LNCaP clone FGC (cell line): ENCODE data around the gene PPIL4.
"Not testable (repeated sequence)": the region's sequence is repeated elsewhere in the genome, so short reads cannot be mapped to it uniquely, and the experiment has no call there.

Experiments
- DNase-seq: peaks from one replicate; pipeline ENCODE4 v3.0.0-alpha.2; 2011; ENCODE audit warnings: low read depth
- H3K4me3 ChIP-seq: 2 replicates; pipeline ENCODE4 v1.5.1; 2011; ENCODE audit warnings: mild to moderate bottlenecking, low read depth, low read length, control low read depth
- TF ChIP-seq, protein P1 (sequence below): IDR thresholded peaks from 2 replicates; pipeline ENCODE4 v1.5.1; 2012; ENCODE audit warnings: mild to moderate bottlenecking; ENCODE audit not compliant: control insufficient read depth, insufficient read depth; ENCODE audit errors: extremely low read depth

Gene PPIL4

DNA sequence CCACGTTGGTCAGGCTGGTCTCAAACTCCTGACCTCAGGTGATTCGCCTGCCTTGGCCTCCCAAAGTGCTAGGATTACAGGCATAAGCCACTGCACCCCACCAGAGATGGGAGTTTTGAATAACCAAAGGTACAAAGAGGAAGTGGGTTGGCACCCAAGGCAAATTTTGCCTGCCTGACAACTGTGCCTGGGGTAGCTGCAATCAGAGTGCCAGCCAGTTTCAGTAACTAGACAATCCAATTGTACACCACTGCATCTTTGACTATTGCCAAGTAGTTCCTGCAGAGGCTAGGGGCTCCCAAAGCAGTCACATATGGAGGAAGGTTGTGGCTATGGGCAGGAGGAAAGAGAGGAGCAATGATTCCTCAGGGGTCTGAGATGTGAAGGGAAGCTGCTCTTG lies 77.7 kb downstream of the PPIL4 start:
- no peak overlapping the region for H3K4me3 ChIP-seq
- TF ChIP-seq, protein P1, sequence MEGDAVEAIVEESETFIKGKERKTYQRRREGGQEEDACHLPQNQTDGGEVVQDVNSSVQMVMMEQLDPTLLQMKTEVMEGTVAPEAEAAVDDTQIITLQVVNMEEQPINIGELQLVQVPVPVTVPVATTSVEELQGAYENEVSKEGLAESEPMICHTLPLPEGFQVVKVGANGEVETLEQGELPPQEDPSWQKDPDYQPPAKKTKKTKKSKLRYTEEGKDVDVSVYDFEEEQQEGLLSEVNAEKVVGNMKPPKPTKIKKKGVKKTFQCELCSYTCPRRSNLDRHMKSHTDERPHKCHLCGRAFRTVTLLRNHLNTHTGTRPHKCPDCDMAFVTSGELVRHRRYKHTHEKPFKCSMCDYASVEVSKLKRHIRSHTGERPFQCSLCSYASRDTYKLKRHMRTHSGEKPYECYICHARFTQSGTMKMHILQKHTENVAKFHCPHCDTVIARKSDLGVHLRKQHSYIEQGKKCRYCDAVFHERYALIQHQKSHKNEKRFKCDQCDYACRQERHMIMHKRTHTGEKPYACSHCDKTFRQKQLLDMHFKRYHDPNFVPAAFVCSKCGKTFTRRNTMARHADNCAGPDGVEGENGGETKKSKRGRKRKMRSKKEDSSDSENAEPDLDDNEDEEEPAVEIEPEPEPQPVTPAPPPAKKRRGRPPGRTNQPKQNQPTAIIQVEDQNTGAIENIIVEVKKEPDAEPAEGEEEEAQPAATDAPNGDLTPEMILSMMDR, result no peak
- DNase-seq, result no peak

DNA sequence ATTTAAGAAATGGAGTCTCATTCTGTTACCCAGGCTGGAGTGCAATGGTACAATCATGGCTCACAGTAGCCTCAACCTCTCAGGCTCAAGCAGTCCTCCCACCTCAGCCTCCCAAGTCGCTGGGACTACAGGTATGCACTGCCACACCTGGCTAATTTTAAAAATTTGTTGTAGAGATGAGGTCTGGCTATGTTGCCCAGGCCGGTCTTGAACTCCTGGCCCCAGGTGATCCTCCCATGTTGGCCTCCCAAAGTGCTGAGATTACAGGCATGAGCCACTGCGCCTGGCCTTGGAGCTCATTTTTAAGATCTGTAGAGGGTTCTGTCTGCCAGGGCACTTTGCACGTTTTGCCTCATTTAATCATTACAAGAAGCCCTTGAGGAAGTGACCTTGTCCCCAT lies 78.6 kb downstream of the PPIL4 start:
- no peak overlapping the region for H3K4me3 ChIP-seq
- TF ChIP-seq, protein P1, result no peak
- DNase-seq, result no peak

DNA sequence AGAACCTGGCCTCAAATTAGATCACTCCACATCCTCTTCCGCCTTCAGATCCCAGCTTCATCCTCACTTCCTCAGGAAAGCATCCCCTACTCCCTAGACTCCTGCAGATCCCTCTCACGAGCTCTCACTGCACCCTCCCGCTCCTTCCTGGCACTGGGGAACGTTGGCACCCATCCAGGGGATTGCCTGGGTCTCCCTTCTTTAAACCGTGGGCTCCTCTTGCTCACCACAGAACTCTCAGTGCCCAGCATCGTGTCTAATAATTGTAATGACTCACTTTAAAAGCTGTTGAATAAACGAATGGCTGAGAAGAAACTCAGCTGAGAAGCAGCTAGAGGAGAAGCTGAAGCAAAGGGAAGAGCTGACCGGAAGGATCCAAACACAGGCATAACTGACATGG lies 81.4 kb downstream of the PPIL4 start:
- no peak overlapping the region for H3K4me3 ChIP-seq
- TF ChIP-seq, protein P1, result no peak
- no peak for DNase-seq

DNA sequence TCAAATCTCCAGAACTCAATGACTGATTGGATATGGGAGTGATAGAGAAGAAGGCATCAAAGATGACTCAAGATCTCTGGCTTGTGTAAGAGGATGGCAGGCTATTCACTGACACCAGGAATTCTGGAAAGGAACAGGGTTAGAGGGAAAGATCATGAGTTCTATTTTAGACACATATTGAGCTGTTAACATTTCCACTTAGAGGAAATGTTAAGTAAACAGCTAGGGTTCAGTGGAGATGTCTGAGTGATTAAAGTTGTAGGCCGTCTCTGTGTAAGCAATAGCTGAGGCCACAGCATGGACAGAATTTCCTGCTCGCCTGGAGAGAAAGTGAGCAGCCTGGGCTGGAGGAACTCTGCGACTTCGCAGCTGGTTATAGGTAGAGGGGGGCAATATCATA lies 82.1 kb downstream of the PPIL4 start:
- H3K4me3 ChIP-seq, result no peak overlapping the region
- TF ChIP-seq, protein P1, result no peak
- DNase-seq, result no peak

DNA sequence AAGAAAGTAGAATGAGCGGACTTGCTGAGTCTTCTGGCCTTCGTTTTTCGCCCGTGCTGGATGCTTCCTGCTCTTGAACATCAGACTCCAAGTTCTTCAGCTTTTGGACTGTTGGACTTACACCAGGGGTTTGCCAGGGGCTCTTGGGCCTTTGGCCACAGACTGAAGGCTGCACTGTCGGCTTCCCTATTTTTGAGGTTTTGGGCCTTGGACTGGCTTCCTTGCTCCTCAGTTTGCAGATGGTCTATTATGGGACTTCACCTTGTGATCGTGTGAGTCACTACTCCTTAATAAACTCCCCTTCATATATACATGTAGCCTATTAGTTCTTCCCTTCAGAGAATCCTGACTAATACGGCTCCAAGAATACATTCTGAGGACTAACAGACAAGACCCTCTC lies 83.1 kb downstream of the PPIL4 start:
- not testable (repeated sequence) for H3K4me3 ChIP-seq, DNase-seq

DNA sequence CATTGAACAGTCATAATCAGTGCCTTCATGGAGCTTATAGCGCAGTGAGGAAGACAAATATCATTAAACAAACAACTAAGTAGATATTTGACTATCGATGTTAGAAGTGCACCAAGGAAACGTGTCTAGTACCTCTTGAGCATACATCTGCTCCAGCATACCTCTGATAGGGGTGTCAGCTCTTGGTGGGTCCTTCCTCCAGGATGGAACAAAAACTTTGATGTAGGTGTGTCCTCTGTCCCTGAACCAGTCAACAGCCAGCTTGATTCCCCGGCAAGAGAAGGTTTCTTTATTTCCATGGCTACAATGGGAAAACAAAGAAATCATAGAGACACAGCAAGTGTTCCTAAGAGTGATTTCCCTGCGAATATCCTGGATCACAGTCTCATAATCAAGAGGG lies 84.2 kb downstream of the PPIL4 start:
- H3K4me3 ChIP-seq, result no peak overlapping the region
- TF ChIP-seq, protein P1, result no peak

DNA sequence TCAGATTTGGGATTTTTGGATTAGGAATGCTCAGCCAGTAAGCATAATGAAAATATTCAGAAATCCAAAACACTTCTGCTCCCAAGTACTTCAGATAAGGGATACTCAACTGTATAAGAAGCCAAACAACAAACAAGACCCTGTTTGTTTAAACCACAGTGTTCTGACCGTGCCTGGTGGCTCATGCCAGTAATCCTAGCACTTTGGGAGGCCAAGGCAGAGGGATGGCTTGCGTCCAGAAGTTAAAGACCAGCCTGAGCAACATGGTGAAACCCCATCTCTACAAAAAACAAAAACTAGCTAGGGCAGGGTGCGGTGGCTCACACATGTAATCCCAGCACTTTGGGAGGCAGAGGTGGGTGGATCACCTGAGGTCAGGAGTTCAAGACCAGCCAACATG lies 85.6 kb downstream of the PPIL4 start:
- not testable (repeated sequence) for DNase-seq, H3K4me3 ChIP-seq

More for the DNA sequence above, 84.2 kb downstream of the PPIL4 start:
- peak; percentile 33 for DNase-seq

DNA sequence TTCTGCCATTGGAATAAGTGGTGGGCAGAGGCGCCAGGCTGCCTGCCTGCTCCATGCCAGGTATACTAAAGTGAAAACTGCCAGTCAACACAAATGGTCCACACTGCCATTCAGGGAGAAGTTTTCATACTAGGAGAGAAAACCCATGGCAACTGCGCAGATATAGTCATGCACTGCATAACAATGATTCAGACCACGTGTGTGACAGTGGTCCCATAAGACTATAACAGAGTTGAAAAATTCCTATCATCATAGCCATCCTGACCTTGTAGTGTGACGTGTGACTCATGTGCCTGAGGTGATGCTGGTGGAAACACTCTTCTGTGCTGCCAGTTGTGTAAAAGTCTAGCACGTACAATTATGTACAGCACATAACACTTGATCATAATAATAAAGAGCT lies 86.1 kb downstream of the PPIL4 start:
- no peak overlapping the region for H3K4me3 ChIP-seq
- TF ChIP-seq, protein P1, result no peak
- no peak for DNase-seq
